Mesothelial cell of epicardium (in vitro differentiated cells): ENCODE data around the gene NCKAP5. TPM values are rescaled to one million over a fixed set of nuclear protein-coding genes. Genes with fewer than 3 reads are reported as not detected.

ENCODE experiments used
- DNase-seq, 2 experiments: peaks; one replicate each; pipeline ENCODE4 v3.0.0; 2021; ENCODE audit warnings: low spot score in 2 of 2; ENCODE audit not compliant: unreplicated experiment in 2 of 2
- H3K27ac Mint-ChIP-seq: 2 replicates; pipeline ENCODE4 v1.8.0; 2021; ENCODE audit warnings: mixed read lengths
- H3K27me3 Mint-ChIP-seq: 2 replicates; pipeline ENCODE4 v1.8.0; 2021; ENCODE audit warnings: low read depth, mixed read lengths
- H3K36me3 Mint-ChIP-seq: 2 replicates; pipeline ENCODE4 v1.8.0; 2021; ENCODE audit warnings: mixed read lengths
- H3K4me1 Mint-ChIP-seq: 2 replicates; pipeline ENCODE4 v1.8.0; 2021; ENCODE audit warnings: mixed read lengths
- H3K4me3 Mint-ChIP-seq: 2 replicates; pipeline ENCODE4 v1.8.0; 2021; ENCODE audit warnings: mild to moderate bottlenecking, moderate library complexity, mixed read lengths
- H3K9me3 Mint-ChIP-seq: 2 replicates; pipeline ENCODE4 v1.8.0; 2021; ENCODE audit warnings: mixed read lengths
- total RNA-seq: library from RNA; stranded (reverse); gene quantifications from 3 replicates; pipeline ENCODE4 v1.2.1, GENCODE V29; 2021
- TF ChIP-seq, protein P1 (sequence below): fragments of 200-600 bp; sonication (generic); IDR thresholded peaks from one replicate; pipeline ENCODE4 v1.5.0; 2021; ENCODE audit warnings: antibody characterized with exemption; ENCODE audit not compliant: unreplicated experiment

The NCKAP5 gene
- total RNA-seq, 1 donor from 2014 or later, result 2.1 TPM

- Mint-ChIP-seq H3K4me3 (no peak overlapping the region), H3K4me1 (no peaks in the 10 kb centered on the region), H3K27ac (no peak overlapping the region), H3K9me3 (peaks cover 6% of the 10 kb centered on the region), H3K27me3 (peaks cover 3% of the 10 kb centered on the region), H3K36me3 (no peaks in the 10 kb centered on the region)
- DNase-seq, result no peak
- TF ChIP-seq, protein P1, sequence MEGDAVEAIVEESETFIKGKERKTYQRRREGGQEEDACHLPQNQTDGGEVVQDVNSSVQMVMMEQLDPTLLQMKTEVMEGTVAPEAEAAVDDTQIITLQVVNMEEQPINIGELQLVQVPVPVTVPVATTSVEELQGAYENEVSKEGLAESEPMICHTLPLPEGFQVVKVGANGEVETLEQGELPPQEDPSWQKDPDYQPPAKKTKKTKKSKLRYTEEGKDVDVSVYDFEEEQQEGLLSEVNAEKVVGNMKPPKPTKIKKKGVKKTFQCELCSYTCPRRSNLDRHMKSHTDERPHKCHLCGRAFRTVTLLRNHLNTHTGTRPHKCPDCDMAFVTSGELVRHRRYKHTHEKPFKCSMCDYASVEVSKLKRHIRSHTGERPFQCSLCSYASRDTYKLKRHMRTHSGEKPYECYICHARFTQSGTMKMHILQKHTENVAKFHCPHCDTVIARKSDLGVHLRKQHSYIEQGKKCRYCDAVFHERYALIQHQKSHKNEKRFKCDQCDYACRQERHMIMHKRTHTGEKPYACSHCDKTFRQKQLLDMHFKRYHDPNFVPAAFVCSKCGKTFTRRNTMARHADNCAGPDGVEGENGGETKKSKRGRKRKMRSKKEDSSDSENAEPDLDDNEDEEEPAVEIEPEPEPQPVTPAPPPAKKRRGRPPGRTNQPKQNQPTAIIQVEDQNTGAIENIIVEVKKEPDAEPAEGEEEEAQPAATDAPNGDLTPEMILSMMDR, result no peak
Measured at GRCh38 chr2:133078667-133079411, 489.4 kb downstream of the NCKAP5 start.

DNA sequence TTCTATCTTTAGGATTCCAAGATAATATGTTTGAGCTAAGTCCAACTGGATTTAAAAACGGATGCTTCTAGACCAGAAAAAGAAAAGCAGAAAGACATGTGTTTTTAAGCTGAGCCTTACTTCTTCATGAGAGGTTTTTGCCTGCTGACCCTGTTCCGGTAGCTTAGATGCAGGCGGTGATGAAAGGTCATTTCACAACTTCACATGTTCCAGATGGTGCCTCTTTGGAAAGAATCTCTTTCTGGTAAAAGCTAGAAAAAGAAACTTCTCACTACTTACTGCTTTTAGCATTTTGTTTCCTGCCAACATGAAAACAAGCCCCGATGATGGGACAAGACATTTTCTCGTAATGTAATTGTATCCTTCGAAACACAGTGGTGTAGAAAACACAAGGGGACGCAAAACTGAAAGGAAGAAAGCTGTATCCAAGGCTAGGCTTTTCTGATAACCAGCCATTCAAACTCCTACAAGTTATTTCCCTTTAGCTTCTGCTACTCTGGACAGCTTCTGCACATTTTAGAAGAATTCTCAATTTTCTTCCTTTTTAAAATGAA is 490.9 kb downstream of the NCKAP5 start:
- Mint-ChIP-seq H3K4me3 (no peak overlapping the region), H3K36me3 (no peaks in the 10 kb centered on the region), H3K9me3 (peaks cover 6% of the 10 kb centered on the region), H3K27ac (no peak overlapping the region), H3K27me3 (peaks cover 3% of the 10 kb centered on the region), H3K4me1 (no peaks in the 10 kb centered on the region)
- no peak for DNase-seq
- TF ChIP-seq, protein P1, result no peak

DNA sequence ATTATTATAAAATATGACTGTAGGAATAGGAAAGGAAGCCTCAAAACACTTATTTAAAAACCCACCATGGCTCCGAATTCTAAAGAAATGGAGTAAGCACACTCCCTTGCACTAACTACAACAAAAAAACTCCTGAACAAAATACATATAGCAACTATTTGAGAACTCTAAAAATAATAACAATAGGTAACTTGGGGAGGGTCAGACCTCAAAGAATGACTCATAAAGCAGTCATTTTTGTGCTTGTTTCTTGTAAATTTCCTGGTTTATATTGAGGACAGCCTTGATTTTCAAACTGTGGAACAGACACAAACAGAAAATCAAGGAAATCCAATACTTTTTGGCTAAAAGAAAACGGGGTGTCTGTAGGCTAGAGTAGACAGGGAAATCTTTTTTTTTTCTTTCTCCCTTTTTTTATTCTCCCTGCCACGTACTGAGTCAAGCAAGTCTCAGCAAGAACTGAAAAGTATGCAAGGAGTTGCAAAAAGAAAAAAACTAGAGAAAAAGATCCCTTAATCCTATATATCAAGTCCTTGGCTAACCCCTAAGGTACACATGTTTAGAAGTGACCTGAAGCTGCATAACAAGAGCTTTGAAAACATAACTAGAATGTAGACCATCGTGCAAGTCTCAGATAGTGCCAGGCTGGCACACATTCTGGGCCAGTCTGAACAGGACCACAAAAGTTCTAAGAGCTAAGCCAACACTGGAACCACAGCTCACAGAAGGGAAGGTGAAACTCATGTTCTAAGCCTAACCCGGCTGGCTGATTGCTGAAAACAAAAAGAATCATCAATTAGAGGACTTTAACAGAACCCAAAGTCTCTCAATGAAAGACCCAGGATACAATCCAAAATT is 495.2 kb downstream of the NCKAP5 start:
- Mint-ChIP-seq H3K4me3 (no peak overlapping the region), H3K4me1 (no peaks in the 10 kb centered on the region), H3K27me3 (peaks cover 8% of the 10 kb centered on the region), H3K36me3 (no peaks in the 10 kb centered on the region), H3K27ac (no peak overlapping the region), H3K9me3 (peaks cover 6% of the 10 kb centered on the region)
- TF ChIP-seq, protein P1, result no peak
- DNase-seq, result no peak

DNA sequence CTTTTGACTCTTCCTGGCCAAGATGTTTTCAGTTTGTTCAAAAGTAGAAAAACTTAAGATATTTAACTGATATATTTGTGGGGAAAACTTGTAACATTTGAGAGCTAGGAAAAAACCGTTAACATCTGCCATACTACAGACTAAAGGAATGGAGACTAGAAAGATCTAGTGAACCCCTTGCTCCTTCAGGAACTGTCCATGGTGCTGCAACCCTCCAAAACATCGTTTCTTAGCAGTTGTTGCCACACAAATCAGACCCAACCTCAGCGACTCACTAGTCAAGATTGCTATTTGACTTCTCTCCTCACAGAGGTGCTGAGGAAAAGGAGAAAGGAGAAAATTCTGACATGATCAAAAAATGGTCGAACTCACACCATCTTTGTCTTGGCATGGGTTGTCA is 504.5 kb downstream of the NCKAP5 start:
- H3K4me1 Mint-ChIP-seq, result no peaks in the 10 kb centered on the region
- no peaks in the 10 kb centered on the region for H3K36me3 Mint-ChIP-seq
- peaks cover 3% of the 10 kb centered on the region for H3K27me3 Mint-ChIP-seq
- TF ChIP-seq, protein P1, result no peak
- peak; percentile 27 to 57 for DNase-seq
- H3K4me3 Mint-ChIP-seq, result no peak overlapping the region
- H3K9me3 Mint-ChIP-seq, result no peaks in the 10 kb centered on the region
- no peak overlapping the region for H3K27ac Mint-ChIP-seq

GRCh38 chr2:133062931-133063665 is 505.2 kb downstream of the NCKAP5 start:
- Mint-ChIP-seq H3K9me3 (no peaks in the 10 kb centered on the region), H3K4me3 (no peak overlapping the region), H3K27me3 (peaks cover 3% of the 10 kb centered on the region)

More at GRCh38 chr2:133062931-133063665, 505.2 kb downstream of the NCKAP5 start:
- Mint-ChIP-seq H3K4me1 (no peaks in the 10 kb centered on the region), H3K36me3 (no peaks in the 10 kb centered on the region), H3K27ac (no peak overlapping the region)
- DNase-seq, result no peak
- TF ChIP-seq, protein P1, result no peak
